ENCODE measurements around the gene PRKCE.
A peak's percentile ranks its signal among the peaks of the same experiment; 100 is the strongest.

PRKCE gene

DNA sequence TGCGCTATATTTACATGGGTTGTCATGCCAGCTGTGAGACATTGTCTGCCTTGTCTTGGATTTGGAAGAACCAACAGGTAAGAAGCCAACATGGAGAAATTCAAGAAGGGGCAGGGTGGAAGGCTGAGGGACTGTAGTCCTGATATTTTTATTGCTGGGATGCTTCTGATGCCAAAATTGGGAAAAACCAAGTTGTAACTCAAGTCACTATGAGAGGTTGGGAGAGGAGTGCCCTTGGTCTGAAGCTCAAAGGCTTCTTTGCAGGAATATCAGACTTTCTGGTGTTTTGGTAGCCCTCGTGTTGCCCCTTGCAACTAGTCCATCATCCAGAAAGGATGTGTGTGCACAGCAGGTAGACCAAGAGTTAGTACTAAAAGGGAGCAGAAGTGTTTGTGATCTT lies 351.5 kb downstream of the PRKCE start:
- DNase-seq: no peak

DNA sequence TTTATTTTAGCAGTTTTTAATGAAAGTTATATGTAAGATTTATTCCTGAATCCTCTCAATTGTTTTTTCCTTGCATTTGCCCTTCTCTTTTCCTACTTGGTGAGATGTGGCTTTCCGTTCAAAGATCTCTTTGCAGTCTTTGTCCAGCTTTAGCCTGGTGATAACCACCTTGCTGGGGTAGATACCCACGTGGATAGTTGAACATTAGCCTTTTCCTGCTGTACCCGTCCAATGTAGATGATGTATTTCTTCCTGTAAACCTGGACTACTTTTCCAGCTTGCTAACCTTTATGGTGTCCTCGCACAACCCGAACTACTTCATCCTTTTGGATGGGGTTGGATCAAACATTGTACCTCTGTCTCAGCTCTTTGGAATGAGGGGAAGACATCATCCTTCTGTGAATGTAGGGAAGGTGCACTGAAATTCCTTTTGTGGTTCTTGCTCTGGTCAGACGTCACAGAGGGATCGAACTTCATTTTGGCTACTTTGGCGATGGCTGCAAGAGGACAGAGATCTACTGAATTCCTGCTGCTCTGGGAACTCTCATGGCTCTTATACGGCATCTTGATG lies 352.5 kb downstream of the PRKCE start:
- no peak for DNase-seq

DNA sequence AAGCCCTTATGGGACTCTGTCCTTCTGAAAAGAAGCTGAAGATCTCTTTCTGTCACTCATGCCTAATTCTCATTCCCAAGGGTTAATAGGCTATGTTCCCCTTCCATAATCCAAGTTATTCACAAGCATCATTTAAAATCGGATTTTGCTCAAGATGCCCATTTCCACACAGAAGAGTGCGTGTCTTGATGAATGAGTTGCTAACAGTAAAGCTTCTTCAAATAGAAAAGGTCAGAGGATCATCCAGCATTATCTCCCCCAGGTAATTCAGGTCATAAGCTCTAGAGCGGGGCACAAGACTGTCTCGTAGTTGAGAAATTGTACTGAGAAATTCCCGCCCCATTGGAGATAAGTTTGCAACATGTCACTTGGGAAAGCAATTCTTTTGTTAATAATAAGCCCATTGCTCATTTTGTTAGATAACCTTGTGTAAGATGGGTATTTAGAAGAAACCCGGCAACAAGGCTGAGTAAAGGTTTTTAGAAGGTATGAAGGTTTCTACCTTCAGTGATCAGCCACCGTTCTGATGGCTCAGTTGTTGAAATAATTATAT lies 355.1 kb downstream of the PRKCE start:
- no peak for DNase-seq

DNA sequence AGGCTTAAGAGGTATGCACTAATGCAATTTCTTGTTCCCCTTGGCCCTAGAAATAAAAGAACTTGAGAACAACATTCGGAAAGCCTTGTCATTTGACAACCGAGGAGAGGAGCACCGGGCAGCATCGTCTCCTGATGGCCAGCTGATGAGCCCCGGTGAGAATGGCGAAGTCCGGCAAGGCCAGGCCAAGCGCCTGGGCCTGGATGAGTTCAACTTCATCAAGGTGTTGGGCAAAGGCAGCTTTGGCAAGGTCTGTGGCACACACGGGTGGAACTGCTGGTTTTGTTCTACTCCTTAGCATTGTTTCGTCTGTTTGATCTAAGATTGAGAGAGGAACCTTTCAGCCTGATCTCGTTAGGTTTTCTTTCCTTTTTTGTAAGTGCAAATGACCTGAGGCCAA lies 355.9 kb downstream of the PRKCE start:
- DNase-seq: no peak

GRCh38 chr2:46008091-46008870 lies 356.8 kb downstream of the PRKCE start:
- DNase-seq: no peak

GRCh38 chr2:46009315-46009714 lies 357.8 kb downstream of the PRKCE start:
- DNase-seq: no peak

GRCh38 chr2:46009772-46010171 lies 358.3 kb downstream of the PRKCE start:
- no peak for DNase-seq

DNA sequence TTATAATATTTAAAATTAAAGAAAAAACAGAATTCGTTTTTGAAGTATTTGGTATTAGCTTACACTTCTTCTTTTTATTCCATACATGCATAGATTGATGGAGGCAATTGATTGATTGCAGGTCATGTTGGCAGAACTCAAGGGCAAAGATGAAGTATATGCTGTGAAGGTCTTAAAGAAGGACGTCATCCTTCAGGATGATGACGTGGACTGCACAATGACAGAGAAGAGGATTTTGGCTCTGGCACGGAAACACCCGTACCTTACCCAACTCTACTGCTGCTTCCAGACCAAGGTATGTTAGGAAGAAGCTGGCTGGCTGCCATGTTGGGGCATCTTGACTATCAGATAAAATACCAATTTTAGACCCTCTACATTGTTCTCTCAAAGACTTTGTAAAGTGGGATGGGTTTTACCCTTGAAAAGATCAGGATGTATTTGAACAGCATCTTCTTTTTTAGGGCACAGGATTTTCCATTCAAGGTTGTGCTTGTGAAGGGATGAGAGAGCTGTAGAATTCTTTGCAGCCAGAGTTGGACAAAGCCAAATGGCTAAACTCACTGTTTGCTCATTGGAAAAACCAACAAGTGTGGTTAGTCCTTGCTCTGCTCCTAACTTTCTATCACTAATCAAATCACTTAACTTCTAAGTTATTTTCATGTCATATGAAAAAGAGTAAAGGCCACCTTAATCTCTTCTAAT lies 358.9 kb downstream of the PRKCE start:
- DNase-seq: no peak

DNA sequence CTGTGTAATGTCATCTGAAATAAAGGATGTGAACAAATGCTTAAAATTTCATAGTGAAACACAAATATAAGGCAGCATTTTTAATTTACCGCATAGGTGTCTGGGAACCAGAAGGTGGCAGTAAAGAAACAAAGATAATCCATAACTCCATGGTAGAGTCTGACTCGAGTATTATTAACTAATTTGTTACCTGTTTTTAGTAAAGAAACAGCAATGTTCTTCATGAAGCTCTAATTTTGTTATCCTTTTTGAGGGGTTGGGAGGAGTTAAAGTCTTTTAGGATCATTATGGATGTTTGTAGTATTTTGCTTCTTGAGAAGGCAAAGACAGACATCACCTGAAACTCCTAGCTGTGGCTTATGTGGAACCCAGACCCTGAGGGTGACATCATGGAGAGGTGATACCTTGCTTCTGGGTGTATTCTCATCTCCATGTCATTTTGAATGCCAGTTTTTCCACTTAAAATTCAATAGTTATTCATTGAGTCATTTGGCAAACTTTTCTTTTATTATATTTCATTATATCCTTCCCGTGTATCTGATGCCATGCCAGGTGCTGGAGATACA lies 359.5 kb downstream of the PRKCE start:
- peak; percentile 15 to 74 (median 46) for DNase-seq

DNA sequence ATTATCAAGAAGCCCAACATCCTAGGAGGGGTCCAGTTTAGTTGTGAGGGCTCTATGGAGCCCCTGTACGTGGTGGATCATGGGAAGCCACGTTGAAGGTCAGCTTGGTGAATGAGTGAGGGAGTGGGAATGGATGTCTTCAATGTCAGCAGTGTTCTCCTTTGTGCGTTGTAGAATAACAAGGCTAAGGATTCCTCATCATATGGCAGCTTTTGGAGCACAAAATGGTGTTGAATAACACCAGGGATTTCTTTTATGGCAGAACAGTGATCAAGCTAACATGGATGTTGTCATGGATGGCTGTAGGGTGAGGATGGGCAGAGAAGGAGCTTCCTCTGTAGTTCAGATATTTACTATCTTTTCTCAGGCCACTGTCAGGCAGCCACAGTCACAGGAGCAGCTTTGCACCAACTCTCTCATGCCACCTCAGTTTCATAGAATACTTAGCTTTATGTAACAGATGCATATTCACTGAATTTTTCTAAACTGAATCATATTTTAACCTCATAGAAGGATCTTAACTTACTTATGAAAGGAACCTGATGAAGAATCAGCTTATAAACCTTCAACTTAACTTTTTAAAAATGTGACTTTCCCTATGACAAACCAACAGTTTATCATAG lies 361.3 kb downstream of the PRKCE start:
- DNase-seq: no peak

- no peak for DNase-seq
Observed at GRCh38 chr2:46013726-46014125, 362.3 kb downstream of the PRKCE start.

- no peak for DNase-seq
Observed at GRCh38 chr2:46014911-46015654, 363.6 kb downstream of the PRKCE start.

DNA sequence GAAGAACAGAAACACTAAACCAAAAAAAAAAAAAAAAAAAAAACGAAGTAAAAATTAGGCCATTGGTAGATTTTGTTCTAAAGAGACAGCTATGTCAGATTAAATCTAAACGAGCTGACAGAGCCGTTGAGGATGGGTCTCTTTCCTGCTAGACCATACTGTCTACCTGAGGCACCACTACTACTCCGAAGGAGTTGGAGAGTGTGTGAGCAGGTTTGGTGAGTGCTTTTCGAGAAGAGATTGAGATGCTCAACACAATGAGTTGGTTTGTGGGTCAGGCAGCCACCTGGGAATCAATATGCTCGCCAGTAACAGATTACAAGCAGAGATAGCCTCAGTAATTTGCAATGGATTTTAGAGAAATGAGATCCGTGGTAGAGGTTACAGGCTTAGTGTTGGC lies 364.2 kb downstream of the PRKCE start:
- no peak for DNase-seq

DNA sequence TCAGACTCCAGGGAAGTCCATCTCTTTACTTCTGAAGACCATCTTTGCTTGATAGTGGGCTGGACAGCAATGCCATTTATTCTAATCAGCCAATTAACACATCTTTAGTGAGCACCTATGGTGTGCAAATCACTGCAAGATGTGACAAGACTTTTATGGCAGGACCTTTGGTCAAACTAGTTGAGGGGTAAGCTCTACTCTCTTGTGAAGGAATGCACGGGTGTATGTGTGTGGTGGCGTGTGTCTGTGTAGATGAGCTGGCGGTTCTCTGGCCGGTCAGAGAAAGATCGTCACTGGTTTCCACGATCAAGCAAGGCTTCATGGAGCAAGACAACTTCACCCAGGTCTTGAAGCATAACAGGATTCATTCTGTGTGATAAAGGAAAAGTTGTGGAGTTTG lies 364.6 kb downstream of the PRKCE start:
- DNase-seq: no peak

GRCh38 chr2:46018773-46019591 lies 367.5 kb downstream of the PRKCE start:
- no peak for DNase-seq

- no peak for DNase-seq
Observed at GRCh38 chr2:46020416-46020815, 368.9 kb downstream of the PRKCE start.

DNA sequence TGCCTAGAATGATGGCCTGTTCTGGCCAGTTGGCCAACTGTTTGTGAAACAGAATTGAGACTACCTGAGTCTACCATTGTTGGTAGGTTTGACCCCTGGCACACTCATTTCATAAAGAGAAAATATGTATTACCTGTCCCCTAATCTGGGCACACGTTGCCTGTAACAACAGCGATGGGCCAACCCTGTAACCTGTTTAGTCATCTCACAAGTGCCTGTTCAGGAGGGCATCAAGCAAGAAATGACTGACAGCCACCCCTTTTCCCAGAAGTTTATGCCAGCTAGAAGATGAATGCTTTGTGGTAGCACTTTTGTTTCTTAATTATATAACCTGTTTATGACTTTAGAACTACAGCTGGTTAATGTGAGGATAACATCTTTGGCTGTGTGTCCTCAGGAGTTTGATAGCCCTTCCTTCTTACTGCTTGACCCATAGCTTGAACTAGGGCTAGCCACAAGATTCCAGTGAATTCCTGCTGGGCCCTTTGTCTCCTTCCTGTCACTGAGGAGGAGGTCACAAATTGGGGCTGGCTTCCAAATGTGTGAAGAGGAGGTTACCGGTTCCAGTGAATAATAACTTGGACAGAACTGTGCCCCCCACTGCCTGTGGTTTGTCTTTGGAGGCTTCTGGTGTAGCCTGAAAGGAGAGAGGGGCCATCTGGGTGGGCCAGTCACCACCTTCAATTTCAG lies 371.8 kb downstream of the PRKCE start:
- no peak for DNase-seq

DNA sequence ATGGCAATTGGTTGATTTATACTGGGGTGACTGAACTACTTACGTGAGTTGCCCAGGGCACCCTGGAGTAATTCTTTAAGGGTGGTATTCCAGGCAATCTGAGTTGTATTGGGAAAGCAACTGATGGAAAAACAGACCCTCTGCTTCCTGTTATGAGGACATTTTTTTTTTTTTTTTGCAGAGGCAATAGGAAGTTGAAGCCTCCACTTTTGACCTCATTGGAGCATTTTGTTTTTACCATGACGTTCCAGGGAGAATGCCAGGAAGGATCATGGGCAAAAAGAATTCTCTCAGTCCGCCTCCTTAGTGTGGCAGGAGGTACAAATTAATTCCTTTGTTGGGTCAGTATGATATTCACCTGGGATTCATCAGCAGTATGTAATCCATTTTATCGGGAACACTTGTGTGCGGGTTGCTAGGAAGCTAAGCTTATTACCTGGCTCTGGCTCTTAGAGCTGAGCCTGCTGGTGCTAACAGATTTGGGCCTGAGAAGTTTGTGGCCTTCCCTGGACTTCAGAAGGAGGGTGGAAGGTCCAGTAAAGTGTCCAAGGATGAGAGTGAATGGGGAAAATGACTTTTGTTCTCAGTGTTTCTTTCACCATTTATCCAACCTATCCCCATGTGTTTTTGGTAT lies 372.8 kb downstream of the PRKCE start:
- no peak for DNase-seq

DNA sequence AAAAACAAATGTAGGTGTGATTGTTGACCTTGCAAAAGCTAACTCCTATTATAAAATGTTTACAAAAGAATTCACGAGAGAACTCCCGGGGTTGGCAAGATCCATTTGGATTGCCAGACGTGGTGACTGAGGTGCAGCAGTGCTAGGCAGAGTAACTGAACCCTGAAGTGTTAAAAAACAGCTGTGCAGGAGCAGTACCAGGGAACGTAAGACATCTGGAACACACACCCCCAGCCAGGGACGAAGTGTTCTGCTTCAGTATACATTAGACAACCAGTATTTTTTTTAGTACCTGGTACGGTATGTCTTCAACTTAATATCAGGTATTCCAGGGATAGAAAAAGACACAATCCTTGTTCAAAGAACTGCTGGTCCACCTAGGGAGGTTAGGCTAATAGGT lies 373.6 kb downstream of the PRKCE start:
- no peak for DNase-seq

GRCh38 chr2:46025676-46026075 lies 374.2 kb downstream of the PRKCE start:
- peak in 2 of 3 experiments; percentile 36 to 71 for DNase-seq
